GM06990 (cell line): ENCODE data around the gene FAM149B1.

Experiments used
- DNase-seq: peaks from one replicate; pipeline ENCODE4 v3.0.0-alpha.2; 2011; ENCODE audit not compliant: insufficient read length; ENCODE audit errors: extremely low read depth
- H3K27me3 ChIP-seq: replicated peaks from 2 replicates; pipeline ENCODE4 v1.6.0; 2011; ENCODE audit warnings: low read length; ENCODE audit not compliant: control insufficient read depth, insufficient read depth
- H3K36me3 ChIP-seq: 2 replicates; pipeline ENCODE4 v1.5.1; 2011; ENCODE audit warnings: low read length; ENCODE audit not compliant: control insufficient read depth, insufficient read depth
- H3K4me3 ChIP-seq: replicated peaks from 2 replicates; pipeline ENCODE4 v1.5.1; 2011; ENCODE audit warnings: low read depth, mild to moderate bottlenecking, control low read depth, low read length
- TF ChIP-seq, protein P1 (sequence below): IDR thresholded peaks from 2 replicates; pipeline ENCODE4 v1.5.1; 2011; ENCODE audit warnings: low read length, control low read depth, mild to moderate bottlenecking, inconsistent platforms; ENCODE audit not compliant: insufficient read depth, poor library complexity, severe bottlenecking

The FAM149B1 gene

GRCh38 chr10:73217628-73218027 lies 49.7 kb downstream of the FAM149B1 start:
- H3K36me3 ChIP-seq: peaks cover 2% of the 10 kb centered on the region
- TF ChIP-seq, protein P1, sequence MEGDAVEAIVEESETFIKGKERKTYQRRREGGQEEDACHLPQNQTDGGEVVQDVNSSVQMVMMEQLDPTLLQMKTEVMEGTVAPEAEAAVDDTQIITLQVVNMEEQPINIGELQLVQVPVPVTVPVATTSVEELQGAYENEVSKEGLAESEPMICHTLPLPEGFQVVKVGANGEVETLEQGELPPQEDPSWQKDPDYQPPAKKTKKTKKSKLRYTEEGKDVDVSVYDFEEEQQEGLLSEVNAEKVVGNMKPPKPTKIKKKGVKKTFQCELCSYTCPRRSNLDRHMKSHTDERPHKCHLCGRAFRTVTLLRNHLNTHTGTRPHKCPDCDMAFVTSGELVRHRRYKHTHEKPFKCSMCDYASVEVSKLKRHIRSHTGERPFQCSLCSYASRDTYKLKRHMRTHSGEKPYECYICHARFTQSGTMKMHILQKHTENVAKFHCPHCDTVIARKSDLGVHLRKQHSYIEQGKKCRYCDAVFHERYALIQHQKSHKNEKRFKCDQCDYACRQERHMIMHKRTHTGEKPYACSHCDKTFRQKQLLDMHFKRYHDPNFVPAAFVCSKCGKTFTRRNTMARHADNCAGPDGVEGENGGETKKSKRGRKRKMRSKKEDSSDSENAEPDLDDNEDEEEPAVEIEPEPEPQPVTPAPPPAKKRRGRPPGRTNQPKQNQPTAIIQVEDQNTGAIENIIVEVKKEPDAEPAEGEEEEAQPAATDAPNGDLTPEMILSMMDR: no peak

DNA sequence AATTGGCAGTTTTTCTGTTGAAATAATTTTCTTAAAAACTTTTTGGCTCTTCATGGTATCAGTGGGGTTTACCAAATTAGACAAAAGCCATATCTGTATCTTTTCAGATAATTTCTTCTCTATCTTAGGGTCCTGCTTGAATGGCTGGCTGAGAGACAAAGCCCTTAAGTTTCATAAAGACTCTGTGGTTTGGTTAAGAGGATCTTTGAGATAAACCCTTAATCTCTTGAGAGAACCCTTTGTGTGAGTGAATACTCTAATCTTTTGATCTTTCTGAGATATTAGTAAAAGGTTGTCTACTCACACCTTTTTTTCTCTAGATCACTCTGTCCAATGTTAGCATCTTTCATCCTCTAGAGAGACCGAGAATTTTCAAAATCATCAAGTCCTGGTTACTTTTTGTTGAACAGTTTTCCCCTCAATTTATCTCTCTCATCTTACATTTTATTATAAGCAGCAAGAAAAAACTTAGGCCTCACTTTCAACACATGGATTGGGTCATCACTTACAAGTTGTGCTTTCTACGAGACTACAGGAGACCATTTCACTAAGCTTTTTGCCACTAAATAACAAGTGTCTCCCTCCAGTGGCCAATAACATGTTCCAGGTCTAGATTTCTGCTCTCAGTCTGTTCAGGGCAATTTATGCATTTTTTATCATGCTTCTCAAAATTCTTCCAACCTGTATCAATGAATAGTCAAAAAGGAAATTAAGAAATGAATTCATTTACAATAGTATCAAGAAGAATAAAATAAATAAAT lies 50.7 kb downstream of the FAM149B1 start:
- Histone ChIP-seq H3K4me3 (no peak overlapping the region), H3K36me3 (peaks cover 2% of the 10 kb centered on the region), H3K27me3 (no peaks in the 10 kb centered on the region)
- no peak for DNase-seq
- TF ChIP-seq, protein P1: peak; percentile 54

More at GRCh38 chr10:73217628-73218027, 49.7 kb downstream of the FAM149B1 start:
- no peak for DNase-seq
- H3K27me3 ChIP-seq: no peaks in the 10 kb centered on the region
- no peak overlapping the region for H3K4me3 ChIP-seq

DNA sequence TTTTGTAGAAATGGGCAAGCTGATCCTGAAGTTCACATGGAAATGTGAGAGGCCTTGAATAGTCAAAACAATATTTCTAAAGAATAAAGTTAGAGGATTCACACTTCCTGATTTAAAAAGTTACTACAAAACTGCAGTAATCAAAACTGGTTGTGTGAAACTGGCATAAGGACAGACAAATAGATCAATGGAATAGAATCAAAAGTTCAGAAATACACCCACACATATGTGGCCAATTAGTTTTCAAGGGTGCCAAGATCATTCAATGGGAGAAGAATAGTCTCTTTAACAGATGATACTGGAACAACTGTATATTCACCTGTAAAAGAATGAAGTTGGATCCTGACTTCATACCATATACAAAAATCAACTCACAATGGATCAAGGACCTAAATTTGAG lies 51.5 kb downstream of the FAM149B1 start:
- TF ChIP-seq, protein P1: no peak
- no peak for DNase-seq
- H3K4me3 ChIP-seq: no peak overlapping the region
- H3K36me3 ChIP-seq: peaks cover 2% of the 10 kb centered on the region
- no peaks in the 10 kb centered on the region for H3K27me3 ChIP-seq

DNA sequence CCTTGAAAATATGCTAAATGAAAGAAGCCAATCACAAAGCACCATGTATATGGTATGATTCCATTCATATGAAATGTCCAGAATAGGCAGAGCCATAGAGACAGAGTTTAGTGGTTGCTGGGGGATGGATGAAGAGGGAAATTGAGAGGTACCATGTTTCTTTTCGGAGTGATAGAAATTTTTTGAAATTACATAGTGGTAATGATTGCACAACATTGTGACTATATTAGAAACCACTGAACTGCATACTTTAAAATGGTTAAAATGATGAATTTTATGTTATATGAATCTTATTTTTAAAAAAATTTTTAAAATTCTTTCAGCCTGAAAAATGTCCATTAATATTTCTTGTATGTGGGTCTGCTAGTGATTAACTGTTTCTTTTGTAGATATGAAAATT lies 53.1 kb downstream of the FAM149B1 start:
- H3K36me3 ChIP-seq: peaks cover 2% of the 10 kb centered on the region
- TF ChIP-seq, protein P1: no peak
- no peaks in the 10 kb centered on the region for H3K27me3 ChIP-seq

DNA sequence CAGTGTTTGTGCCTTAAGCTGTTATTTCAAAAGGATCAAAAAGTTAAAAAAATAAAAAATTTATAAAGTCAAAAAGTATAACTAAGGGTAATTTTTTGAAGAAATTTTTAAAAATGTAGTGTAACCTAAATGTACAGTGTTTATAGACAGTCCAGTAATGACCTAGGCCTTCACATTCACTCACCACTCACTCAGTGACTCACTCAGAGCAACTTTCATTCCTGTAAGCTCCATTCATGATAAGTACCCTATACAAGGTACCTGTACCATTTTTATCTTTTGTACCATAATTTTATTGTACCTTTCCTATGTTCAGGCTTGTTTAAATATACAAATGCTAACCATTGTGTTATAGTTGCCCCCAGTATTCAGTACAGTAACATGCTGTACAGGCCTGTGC lies 57.6 kb downstream of the FAM149B1 start:
- H3K4me3 ChIP-seq: no peak overlapping the region
- H3K27me3 ChIP-seq: no peaks in the 10 kb centered on the region
- H3K36me3 ChIP-seq: no peaks in the 10 kb centered on the region
- TF ChIP-seq, protein P1: no peak
- no peak for DNase-seq

More for the DNA sequence above, 53.1 kb downstream of the FAM149B1 start:
- DNase-seq: no peak
- H3K4me3 ChIP-seq: no peak overlapping the region
